Spleen (tissue), 11 donors: ENCODE results near the gene ZDHHC4. TPM values are rescaled to one million over a fixed set of nuclear protein-coding genes. Genes with fewer than 3 reads are reported as not detected.

Experiments used
- DNase-seq: peaks from one replicate; pipeline ENCODE4 v3.0.0-alpha.2; 2020
- H3K27ac ChIP-seq, 8 donors: fragments of 200-600 bp; sonication (generic) in 7 of 8; 1 replicate in 4 of 8; 2 replicates in 4 of 8; pipeline versions ENCODE4 v1.5.0 to v1.8.0; 2016 to 2021; ENCODE audit warnings: inconsistent platforms in 4 of 8, mild to moderate bottlenecking in 4 of 8, moderate library complexity in 1 of 8
- H3K27me3 ChIP-seq, 7 donors: fragments of 200-600 bp; sonication (generic) in 6 of 7; replicated peaks in 1 of 7; 1 replicate in 4 of 7; 2 replicates in 3 of 7; pipeline versions ENCODE4 v1.5.0 to v1.8.0; 2016 to 2021; ENCODE audit warnings: inconsistent platforms in 3 of 7, mild to moderate bottlenecking in 1 of 7
- H3K36me3 ChIP-seq, 6 donors: fragments of 200-600 bp; sonication (generic) in 5 of 6; 1 replicate in 4 of 6; 2 replicates in 2 of 6; pipeline versions ENCODE4 v1.5.0 to v1.8.0; 2016 to 2021; ENCODE audit warnings: inconsistent platforms in 2 of 6
- H3K4me1 ChIP-seq, 6 donors: fragments of 200-600 bp; sonication (generic) in 5 of 6; 1 replicate in 3 of 6; 2 replicates in 3 of 6; pipeline versions ENCODE4 v1.5.0 to v1.8.0; 2016 to 2021; ENCODE audit warnings: inconsistent platforms in 3 of 6
- H3K4me3 ChIP-seq, 8 donors: fragments of 200-600 bp; sonication (generic) in 7 of 8; 1 replicate in 4 of 8; 2 replicates in 4 of 8; pipeline versions ENCODE4 v1.5.0 to v1.8.0; 2016 to 2021; ENCODE audit warnings: inconsistent platforms in 4 of 8, mild to moderate bottlenecking in 4 of 8, moderate library complexity in 2 of 8
- H3K9me3 ChIP-seq, 8 donors: fragments of 200-600 bp; sonication (generic) in 7 of 8; 1 replicate in 4 of 8; 2 replicates in 4 of 8; pipeline versions ENCODE4 v1.5.0 to v1.8.0; 2016 to 2021; ENCODE audit warnings: inconsistent platforms in 4 of 8
- CTCF ChIP-seq, 11 experiments: fragments of 200-600 bp in 7 of 11; fragments of 450-650 bp in 4 of 11; sonication (generic) in 4 of 11; IDR thresholded peaks in 8 of 11; conservative IDR thresholded peaks in 3 of 11; 1 replicate in 7 of 11; 2 replicates in 4 of 11; pipeline versions ENCODE4 v1.4.0 to v1.8.0; 2016 to 2021; ENCODE audit warnings: antibody characterized with exemption in 11 of 11, inconsistent platforms in 4 of 11, mild to moderate bottlenecking in 1 of 11
- POLR2A ChIP-seq, 3 donors: fragments of 450-650 bp; IDR thresholded peaks; one replicate each; pipeline ENCODE4 v1.5.1; 2017; ENCODE audit warnings: antibody characterized with exemption in 3 of 3, mild to moderate bottlenecking in 1 of 3
- POLR2AphosphoS5 ChIP-seq, 3 donors: sonication (generic); formaldehyde crosslinking; IDR thresholded peaks; one replicate each; pipeline ENCODE4 v1.5.1; 2017; ENCODE audit warnings: antibody characterized with exemption in 3 of 3
- WGBS, 5 donors: extraction: QIAGEN DNeasy Blood & Tissue Kit in 3 of 5; methylation state at CpG; one replicate each; pipeline versions ENCODE4 v1.1.5 to v1.1.7; 2013 to 2018; 5-methylcytosine and 5-hydroxymethylcytosine counted together
- intact Hi-C: fragments of 100-400 bp; cut with DNase I; formaldehyde crosslinking; loops from one replicate; pipeline ENCODE4 v1.15.0; 2023; ENCODE audit warnings: low total_unique reads
- polyA plus RNA-seq, 3 donors: library from polyadenylated mRNA; stranded (reverse); fragments of 200-250 nt; gene quantifications; one replicate each; pipeline ENCODE4 v1.2.1, GENCODE V29; 2013
- total RNA-seq, 7 donors: library from RNA; depleted of rRNA in 3 of 7; stranded (reverse); fragments of >200 nt in 3 of 7; fragmentation: NEBNext Ultra II Directional in 4 of 7; extraction: Animal tissue kit (Norgen Biotek cat#: 25700) in 4 of 7; gene quantifications; one replicate each; pipeline versions ENCODE4 v1.1.0 to v1.2.1, GENCODE V29; 2016 to 2021
- donor health status: healthy with polysubstance abuse.
- donor health status: DM: no; HTN: no; CAD: no; lungs with moderate emphysema.
- donor health status: DM: no; HTN: no; CAD: no.
- donor health status: Bipolar disorder and iron deficiency.
- donor health status: healthy.
- donor health status: DM: no; HTN: no; CAD: no.
- donor health status: DM: yes; HTN: yes; CAD: no.

The ZDHHC4 gene
- total and polyA plus RNA-seq, 10 donors, result 26.6 to 46.4 (median 37.4) TPM

GRCh38 chr7:6553448-6554044 lies 23.7 kb upstream of the ZDHHC4 start:
- no peaks in the 10 kb centered on the region for H3K36me3 ChIP-seq
- intact Hi-C loops, result no loop called here
- TF ChIP-seq POLR2A (IDR thresholded peaks at IDR 0.05) (no peak), CTCF (IDR thresholded peaks at IDR 0.05 in 8 of 11, conservative IDR thresholded peaks at IDR 0.05 in 3 of 11) (no peak), POLR2AphosphoS5 (IDR thresholded peaks at IDR 0.05) (no peak)
- no peak overlapping the region for H3K4me3 ChIP-seq
- H3K27ac ChIP-seq, result no peak overlapping the region
- H3K27me3 ChIP-seq, result no peaks in the 10 kb centered on the region
- no peak for DNase-seq
- WGBS, 5 donors, result 76 to 95% (median 82%) methylated on average over 5 to 7 of the region's 7 CpGs
- peaks cover 0 to 7% (median 0%) of the 10 kb centered on the region in 6 donors for H3K4me1 ChIP-seq
- no peaks in the 10 kb centered on the region for H3K9me3 ChIP-seq

- 47 to 56% (median 53%) methylated on average over 7 of the region's 7 CpGs for WGBS, 5 donors
- Histone ChIP-seq H3K4me1 (peaks cover 0 to 7% (median 0%) of the 10 kb centered on the region in 6 donors), H3K27me3 (peaks cover 0 to 2% (median 0%) of the 10 kb centered on the region in 7 donors), H3K9me3 (no peaks in the 10 kb centered on the region), H3K27ac (no peak overlapping the region), H3K36me3 (no peaks in the 10 kb centered on the region), H3K4me3 (no peak overlapping the region)
- DNase-seq, result no peak
- no peak for TF ChIP-seq POLR2A (IDR thresholded peaks at IDR 0.05)
- no peak for TF ChIP-seq POLR2AphosphoS5 (IDR thresholded peaks at IDR 0.05)
- no peak for TF ChIP-seq CTCF (IDR thresholded peaks at IDR 0.05 in 8 of 11, conservative IDR thresholded peaks at IDR 0.05 in 3 of 11)
- intact Hi-C loops, result no loop called here
These were observed 22.4 kb upstream of the ZDHHC4 start for GRCh38 chr7:6554848-6555247.

GRCh38 chr7:6556196-6556595 lies 21.1 kb upstream of the ZDHHC4 start:
- Histone ChIP-seq H3K9me3 (no peaks in the 10 kb centered on the region), H3K27ac (no peak overlapping the region), H3K36me3 (no peaks in the 10 kb centered on the region), H3K4me1 (peaks cover 0 to 7% (median 0%) of the 10 kb centered on the region in 6 donors), H3K4me3 (no peak overlapping the region), H3K27me3 (peaks cover 0 to 3% (median 0%) of the 10 kb centered on the region in 7 donors)
- no peak for DNase-seq
- intact Hi-C loops, result no loop called here
- WGBS, 5 donors, result 43 to 73% (median 70%) methylated on average over 1 to 6 of the region's 6 CpGs
- no peak for TF ChIP-seq POLR2AphosphoS5 (IDR thresholded peaks at IDR 0.05)
- no peak for TF ChIP-seq POLR2A (IDR thresholded peaks at IDR 0.05)
- TF ChIP-seq CTCF (IDR thresholded peaks at IDR 0.05 in 8 of 11, conservative IDR thresholded peaks at IDR 0.05 in 3 of 11), result peak in 1 of 11 experiments; percentile 7

- DNase-seq, result no peak
- Histone ChIP-seq H3K4me1 (peaks cover 0 to 7% (median 0%) of the 10 kb centered on the region in 6 donors), H3K4me3 (no peak overlapping the region), H3K9me3 (no peaks in the 10 kb centered on the region), H3K36me3 (no peaks in the 10 kb centered on the region), H3K27ac (no peak overlapping the region), H3K27me3 (peaks cover 0 to 3% (median 0%) of the 10 kb centered on the region in 7 donors)
- 52 to 64% (median 55%) methylated on average over 6 of the region's 6 CpGs for WGBS, 5 donors
- TF ChIP-seq POLR2A (IDR thresholded peaks at IDR 0.05) (no peak), CTCF (IDR thresholded peaks at IDR 0.05 in 8 of 11, conservative IDR thresholded peaks at IDR 0.05 in 3 of 11) (peak in 8 of 11 experiments; percentile 9 to 45 (median 22)), POLR2AphosphoS5 (IDR thresholded peaks at IDR 0.05) (no peak)
- intact Hi-C loops, result no loop called here
These were observed 18.4 kb upstream of the ZDHHC4 start for GRCh38 chr7:6558837-6559236.
